ENCODE data around the gene PRAC1.

The PRAC1 gene

DNA sequence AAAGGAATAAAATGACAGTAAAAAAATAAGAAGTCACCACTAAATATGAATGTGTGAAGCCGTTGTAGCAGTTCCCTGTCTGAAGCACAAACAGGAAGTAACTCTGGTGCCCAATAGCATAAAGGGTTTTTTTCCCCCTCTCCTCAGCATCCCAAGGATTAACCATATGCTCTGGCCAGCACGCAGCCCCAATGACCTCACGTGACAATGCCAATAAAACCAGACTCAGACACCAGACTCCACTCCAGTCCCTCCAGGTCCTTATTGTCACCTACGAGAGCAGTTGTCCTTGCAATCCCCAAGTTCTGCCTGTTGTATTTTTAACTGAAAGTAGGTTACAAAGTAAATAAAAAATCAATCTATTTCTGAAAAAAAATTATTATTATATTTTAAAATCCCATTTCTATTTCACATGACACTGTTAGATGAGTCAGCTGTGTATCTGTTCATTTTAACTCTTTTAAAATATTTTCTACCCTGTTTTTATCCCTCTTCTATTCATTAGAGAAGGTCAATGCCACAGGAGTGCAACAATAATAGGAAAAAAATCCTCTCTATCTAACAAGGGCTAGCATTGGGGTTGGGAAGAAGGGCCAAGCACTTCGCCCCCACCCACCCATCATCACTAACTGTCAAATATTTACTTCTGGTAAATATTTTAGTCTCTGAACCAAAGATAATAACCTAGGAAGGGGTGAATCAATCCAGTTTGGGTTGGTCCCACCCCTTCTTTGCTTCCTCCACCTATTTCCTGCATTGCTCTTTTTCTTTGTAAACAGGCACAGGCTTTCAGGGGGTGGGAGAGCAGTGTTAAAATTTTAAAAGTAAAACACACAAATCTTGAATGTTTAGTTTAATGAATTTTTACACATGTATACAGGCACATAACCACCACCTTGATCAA lies 6.6 kb downstream of the PRAC1 start:
- FAIRE-seq: no peak
- no peak for DNase-seq (ENCODE audit: insufficient read length, low spot score)
- TF ChIP-seq, protein P1, sequence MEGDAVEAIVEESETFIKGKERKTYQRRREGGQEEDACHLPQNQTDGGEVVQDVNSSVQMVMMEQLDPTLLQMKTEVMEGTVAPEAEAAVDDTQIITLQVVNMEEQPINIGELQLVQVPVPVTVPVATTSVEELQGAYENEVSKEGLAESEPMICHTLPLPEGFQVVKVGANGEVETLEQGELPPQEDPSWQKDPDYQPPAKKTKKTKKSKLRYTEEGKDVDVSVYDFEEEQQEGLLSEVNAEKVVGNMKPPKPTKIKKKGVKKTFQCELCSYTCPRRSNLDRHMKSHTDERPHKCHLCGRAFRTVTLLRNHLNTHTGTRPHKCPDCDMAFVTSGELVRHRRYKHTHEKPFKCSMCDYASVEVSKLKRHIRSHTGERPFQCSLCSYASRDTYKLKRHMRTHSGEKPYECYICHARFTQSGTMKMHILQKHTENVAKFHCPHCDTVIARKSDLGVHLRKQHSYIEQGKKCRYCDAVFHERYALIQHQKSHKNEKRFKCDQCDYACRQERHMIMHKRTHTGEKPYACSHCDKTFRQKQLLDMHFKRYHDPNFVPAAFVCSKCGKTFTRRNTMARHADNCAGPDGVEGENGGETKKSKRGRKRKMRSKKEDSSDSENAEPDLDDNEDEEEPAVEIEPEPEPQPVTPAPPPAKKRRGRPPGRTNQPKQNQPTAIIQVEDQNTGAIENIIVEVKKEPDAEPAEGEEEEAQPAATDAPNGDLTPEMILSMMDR (IDR thresholded peaks at IDR 0.05; ENCODE audit: insufficient read depth, missing control alignments): no peak

DNA sequence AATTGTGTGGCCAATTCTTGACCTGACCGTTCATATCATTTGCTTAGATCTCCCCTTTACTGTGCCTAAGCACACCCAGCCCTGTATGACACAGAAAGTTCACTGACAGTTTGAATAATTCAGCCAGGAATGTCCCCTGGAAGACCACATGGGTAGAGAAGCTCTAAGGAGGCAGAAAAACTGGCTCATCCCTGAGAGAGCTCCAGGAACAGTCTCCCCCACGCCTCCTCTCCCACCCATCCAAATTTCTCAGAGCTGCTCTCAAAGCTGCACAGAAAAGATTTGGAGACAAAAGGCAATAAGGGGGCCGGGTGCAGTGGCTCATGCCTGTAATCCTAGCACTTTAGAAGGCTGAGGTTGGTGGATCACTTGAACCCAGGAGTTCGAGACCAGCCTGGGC lies 11.2 kb downstream of the PRAC1 start:
- TF ChIP-seq, protein P1 (IDR thresholded peaks at IDR 0.05; ENCODE audit: insufficient read depth, missing control alignments): no peak
- no peak for DNase-seq (ENCODE audit: insufficient read length, low spot score)
- no peak for FAIRE-seq

DNA sequence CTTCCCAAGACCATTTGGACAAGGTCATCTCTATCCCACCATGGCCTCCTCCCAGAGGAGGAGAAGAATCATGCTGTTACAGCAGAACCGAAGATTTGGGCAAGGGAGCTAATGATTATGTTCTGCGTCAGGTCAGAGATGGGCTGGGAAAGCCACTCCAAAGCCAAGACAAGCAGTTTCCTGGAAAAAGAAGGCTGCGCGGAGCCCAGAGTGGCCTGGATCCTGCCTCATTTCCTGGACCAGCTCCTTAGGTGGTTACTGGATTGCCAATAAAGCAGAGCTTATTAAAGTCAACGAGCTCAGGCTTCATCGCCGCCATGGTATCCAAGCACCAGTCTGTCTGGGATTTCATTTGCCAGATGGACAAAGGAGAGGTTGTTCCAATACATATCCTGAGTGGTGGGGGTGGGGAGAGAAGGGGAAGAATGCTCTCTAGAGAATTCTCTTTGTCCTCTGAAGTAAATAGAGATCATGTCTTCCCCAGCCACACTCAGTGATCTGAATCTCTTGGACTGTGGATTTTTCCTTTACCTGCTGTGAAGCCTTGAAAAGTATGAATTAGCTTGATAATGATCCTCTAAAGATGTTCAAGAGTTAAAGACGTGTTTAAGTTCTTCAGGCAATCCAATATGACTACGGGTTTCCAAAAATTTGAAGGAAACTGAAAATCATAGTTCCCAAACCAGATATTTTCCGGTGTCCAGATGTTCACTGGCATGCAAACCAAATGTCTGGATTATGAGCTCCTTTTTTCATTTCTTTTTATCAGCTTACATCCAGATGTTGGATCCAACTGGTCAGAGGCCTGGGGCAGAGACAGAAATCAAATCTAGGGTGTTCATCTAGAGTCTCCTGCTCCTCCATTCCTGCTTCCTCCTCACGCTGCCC lies 17.7 kb downstream of the PRAC1 start:
- FAIRE-seq (no peak), DNase-seq (ENCODE audit: insufficient read length, low spot score) (no peak)
- TF ChIP-seq, protein P1 (IDR thresholded peaks at IDR 0.05; ENCODE audit: insufficient read depth, missing control alignments): no peak

DNA sequence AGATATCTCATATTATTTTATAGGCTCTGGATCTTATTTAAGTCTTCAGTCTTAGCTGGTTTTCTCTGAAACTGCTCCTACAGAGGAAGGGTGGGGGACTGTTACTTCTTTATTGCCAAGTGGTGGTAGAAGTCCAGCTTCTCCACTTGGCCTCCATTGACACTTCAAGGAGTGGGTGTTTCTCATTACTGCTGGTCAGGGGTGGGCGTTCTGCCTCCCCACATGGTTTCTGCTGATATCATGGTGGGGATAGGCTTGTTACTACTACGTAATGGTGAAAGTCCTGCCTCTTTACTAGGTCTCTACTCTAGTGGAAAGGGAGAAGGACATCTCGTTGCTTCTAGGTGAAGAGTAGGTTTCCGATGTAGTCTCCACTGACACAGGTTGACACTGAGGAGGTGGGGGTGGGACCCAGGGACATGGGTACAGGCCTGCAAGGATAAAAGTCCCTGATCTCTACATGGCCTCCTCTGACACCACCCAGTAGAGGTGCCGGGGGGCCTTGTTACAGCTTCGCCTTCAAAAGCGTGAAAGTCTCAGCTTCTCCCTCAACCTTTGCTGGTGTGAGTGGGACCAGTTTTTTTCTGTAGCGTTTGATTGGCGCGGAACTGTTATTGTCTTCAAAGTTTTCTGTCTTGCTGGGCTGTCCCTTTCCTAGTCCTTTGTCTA lies 20.3 kb downstream of the PRAC1 start:
- TF ChIP-seq, protein P1 (IDR thresholded peaks at IDR 0.05; ENCODE audit: insufficient read depth, missing control alignments): no peak
- DNase-seq (ENCODE audit: insufficient read length, low spot score) (no peak), FAIRE-seq (no peak)

DNA sequence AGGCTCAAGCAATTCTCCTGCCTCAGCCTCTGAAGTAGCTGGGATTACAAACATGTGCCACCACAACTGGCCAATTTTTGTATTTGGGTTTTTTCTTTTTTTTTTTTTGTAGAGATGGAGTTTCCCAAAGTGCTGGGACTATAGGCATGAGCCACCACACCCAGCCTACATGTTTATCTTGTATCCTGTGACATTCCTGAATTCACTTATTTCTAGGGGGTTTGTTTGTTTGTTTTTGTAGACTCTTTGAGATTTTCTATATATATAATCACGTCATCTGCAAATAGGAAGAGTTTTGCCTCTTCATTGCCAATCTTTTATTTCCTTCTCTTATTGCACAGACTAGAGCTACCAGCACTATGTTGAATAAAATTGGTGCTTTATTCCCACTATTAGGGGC lies 29.1 kb downstream of the PRAC1 start:
- DNase-seq (ENCODE audit: insufficient read length, low spot score) (no peak), FAIRE-seq (no peak)
- TF ChIP-seq, protein P1 (IDR thresholded peaks at IDR 0.05; ENCODE audit: insufficient read depth, missing control alignments): no peak

DNA sequence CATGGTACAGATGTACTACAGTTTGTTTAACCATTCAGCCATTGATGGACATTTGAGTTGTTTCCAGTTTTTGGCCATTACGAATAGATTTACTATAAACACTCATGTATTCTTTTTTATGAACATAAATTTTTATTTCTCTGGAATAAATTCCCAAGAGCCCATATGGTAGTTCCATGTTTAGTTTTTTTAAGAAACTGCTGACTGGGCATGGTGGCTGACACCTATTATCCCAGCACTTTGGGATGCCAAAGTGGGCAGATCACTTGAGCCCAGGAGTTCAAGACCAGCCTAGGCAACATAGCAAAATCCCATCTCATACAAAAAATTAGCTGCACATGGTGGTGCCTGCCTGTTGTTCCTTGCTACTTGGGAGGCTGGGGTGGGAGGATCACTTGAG lies 30.3 kb downstream of the PRAC1 start:
- FAIRE-seq: no peak
- TF ChIP-seq, protein P1 (IDR thresholded peaks at IDR 0.05; ENCODE audit: insufficient read depth, missing control alignments): no peak

More for the DNA sequence above, 30.3 kb downstream of the PRAC1 start:
- no peak for DNase-seq (ENCODE audit: insufficient read length, low spot score)
